ENCODE results near the gene NDEL1.
A peak's percentile ranks its signal among the peaks of the same experiment; 100 is the strongest.
"Not testable (repeated sequence)": the region's sequence is repeated elsewhere in the genome, so short reads cannot be mapped to it uniquely, and the experiment has no call there.

NDEL1 gene, protein sequence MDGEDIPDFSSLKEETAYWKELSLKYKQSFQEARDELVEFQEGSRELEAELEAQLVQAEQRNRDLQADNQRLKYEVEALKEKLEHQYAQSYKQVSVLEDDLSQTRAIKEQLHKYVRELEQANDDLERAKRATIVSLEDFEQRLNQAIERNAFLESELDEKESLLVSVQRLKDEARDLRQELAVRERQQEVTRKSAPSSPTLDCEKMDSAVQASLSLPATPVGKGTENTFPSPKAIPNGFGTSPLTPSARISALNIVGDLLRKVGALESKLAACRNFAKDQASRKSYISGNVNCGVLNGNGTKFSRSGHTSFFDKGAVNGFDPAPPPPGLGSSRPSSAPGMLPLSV

DNA sequence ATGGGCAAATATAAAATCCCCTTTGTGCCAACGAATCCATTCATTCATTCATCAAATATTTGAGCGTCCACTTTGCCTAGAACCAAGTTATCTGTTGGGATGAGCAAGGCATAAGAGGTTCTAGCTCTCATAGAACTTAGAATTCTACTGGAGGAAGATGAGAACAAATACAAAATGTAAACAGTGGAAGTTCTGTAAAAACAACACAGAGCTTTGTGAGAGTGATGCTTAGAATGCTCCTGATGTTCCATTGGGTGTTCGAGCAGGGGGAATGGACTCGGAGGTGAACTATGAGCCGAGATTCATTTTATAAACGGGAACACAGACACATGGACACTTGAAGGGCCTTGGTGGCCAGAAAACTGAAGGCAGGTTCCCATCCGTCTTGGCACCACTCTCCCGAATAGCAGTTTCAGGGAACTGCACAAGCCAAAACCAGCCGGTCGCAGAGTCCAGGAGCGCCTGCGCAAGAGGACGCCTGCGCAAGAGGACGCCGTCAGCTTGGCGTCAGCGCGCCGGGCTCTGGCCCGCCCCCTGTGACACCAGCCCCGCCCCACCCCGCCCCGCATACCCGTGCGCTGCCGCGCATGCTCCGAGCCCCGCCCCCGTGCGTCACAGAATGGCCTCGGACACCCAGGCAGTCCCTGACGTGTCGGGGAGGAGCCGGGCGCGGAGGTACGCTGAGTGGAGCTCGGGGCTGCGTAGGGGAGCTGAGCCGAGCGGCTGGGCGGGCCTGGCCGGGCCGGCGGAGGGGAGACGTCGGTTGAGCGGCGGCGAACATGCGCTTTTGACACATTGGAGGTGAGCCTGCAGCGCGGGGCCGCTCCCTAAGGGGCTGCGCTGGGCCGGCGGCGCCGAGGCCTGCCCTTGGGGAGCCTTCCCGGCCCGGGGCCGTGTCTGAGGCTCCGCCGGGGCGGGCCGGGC is at the start of gene NDEL1:
TSS of gene NDEL1 (plus strand) at position 640 of the 924 bp plus-strand sequence. CDS start 8,388 bp downstream, outside the sequence.
- peak; percentile 97 for DNase-seq (ENCODE audit: low read depth)

DNA sequence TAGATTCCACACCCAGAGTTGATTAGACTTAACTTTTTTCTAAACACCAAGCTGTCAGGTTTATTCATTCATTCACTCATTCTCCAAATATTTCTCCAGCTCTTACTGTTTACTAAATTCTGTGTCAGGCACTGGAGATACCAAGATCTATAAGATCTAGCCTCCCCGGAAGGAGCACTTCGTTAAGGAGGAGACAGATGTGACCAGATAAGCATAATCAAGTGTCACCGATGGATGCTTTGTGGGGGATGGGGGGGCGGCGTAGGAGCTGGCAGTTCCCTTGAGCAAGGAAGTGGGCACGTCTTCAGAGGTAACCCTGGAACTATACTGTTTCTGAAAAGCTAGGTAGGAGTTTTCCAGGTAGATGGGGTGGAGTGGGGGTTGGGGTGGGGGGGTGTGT is 48.8 kb upstream of the NDEL1 start:
- DNase-seq (ENCODE audit: low read depth): no peak

DNA sequence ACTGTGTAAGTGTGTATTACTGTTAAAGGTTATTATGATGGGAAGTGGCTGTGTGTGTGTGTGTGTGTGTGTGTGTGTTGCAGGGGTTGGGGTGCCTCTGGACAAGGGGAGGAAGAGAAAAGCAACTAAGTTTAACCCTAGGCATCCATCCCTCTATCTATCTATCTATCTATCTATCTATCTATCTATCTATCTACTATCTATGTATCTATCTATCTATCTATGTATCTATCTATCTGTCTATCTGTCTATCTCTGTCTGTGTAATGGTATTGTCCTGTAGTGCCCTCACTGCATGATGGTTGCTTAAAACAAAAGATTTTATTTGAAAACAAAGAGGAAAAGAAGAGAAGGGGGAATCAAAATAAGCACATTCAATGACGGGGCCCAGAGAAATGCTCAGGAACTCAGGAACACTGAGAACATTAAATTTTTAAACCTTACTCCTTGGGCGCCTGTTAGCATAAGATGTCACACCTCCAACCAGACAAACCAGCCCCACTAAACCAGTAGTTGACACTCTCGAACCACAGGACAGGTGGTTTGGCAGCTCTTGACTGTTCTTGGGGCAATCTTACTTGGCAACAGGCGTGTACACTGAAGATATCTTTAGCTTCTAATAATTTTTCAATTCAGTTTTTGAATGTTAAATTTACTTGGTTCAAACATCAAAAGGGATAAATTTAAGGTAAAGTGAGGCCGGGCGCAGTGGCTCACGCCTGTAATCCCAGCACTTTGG is 47.6 kb upstream of the NDEL1 start:
- DNase-seq (ENCODE audit: low read depth): no peak

DNA sequence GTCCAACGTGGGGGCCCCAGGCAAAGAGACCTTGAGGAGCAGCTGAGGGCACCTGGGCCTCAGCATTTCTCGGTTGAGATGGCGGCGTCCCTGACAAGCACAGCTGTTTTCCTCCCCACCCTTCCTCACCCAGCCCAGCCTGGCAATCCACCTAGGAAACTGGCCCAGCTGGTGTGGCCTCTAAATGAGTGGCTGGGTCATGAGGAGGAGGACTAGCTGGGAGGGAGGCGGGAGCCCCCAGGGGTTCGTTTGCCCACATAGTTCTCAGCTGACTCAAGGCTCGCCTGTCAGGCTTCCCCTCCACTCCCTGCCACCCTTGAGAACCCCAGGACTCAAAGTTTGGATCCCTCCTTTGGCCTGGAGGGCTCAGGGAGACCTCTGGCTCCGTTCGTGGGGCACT is 44.0 kb upstream of the NDEL1 start:
- DNase-seq (ENCODE audit: low read depth): no peak

DNA sequence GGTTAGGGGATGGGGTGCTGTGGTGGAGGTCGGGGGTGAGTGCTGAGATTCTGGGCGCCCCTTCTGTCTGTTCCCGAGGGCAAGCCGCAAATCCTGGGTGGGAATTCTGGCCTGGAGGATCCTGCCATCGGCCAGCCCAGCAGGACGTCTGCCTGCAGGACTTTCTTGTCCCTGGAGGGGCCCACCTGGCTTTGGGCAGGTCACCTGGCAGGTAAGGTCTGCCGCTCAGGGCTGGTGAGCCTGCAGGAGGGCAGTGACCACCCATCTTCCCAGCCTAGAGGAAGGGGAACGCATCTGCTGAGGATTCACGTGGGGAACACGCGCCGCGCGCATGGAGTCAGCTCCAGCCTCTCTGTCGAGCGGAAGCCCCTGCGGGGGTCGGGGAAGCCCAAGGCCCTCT is 43.4 kb upstream of the NDEL1 start:
- no peak for DNase-seq (ENCODE audit: low read depth)

DNA sequence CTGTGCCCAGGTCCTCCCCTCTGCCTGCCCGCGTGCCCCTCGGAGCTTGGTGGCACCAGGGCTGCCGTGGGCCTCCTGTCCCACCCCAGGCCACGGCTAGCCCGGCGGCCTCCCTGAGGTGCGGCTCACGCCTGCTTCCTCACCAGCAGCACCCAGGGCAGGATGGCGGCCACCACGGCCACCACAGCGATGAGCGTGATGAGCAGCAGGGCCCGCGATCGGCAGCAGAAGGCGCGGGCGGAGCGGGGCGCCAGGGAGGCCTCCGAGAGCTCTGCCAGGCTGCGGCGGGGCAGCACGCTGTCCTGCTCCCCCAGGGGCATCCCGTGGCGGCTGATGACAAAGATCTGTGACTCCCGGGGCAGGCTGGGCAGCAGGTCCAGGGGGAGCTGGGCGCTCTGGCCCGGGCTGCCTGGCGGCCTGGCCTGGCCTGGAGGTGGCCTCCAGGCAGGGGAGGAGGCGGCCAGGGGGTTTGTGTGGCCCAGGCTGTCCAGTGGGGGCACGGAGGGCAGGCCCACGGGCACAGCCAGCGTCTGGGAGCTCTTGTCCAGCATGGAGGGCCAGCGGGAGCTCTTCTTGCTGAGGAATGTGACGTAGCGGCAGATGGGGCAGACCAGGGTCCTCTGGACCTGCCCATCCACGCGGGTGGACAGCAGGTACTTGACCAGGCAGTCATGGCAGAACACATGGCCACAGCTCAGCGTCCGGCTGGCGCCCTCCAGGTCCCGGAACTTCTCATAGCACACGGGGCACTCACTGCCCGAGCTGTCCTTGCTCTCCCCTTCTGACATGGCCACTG is 42.8 kb upstream of the NDEL1 start:
- no peak for DNase-seq (ENCODE audit: low read depth)

DNA sequence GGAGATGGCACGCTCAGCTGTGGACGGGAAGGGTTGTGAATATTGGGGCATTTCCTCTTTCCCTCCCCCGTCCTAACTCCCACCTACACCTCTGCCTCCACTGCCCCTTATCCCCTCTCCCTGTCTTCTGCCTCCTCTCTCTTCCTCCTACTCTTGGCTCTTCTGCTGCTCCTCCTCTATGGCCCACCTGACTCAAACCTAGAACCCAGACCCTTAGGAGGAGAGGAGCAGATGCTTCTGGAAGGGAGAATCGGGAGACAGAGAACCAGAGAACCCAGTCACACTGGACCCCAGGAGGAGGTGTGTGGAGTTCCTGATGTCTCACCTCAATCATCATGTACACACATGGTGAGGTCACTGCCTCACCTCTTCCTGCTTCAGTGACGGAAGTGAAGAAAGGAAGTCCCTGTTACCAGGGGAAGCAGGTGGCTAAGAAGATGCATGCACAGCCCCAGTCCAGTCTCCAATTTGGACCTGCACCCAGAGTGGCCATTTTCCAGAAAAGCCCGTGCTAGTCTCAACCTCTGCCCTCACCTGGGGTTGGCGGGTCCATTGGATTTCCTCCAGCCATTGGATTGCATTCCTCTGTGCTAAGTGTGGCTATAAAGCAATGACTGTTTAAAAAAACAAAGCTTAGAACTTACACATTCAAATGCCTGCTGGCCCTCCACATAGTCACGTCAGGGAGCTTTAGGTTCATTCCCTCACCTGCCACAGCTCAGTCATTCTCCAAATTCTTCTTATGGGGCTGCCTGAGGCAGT is 42.0 kb upstream of the NDEL1 start:
- no peak for DNase-seq (ENCODE audit: low read depth)

DNA sequence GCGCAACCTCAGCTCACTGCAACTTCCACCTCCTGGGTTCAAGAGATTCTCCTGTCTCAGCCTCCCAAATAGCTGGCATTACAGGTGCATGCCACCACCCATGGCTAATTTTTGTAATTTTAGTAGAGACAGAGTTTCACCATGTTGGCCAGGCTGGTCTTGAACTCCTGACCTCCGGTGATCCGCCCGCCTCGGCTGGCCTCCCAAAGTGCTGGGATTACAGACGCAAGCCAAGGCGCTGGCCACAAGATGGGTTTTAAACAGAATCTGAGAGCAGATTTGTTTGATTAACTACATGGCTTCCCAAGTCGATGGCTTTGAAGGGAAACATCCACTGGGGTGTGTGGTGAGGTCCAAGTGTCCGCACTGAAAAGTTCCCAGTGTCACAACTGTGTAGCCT is 41.2 kb upstream of the NDEL1 start:
- DNase-seq (ENCODE audit: low read depth): not testable (repeated sequence)

DNA sequence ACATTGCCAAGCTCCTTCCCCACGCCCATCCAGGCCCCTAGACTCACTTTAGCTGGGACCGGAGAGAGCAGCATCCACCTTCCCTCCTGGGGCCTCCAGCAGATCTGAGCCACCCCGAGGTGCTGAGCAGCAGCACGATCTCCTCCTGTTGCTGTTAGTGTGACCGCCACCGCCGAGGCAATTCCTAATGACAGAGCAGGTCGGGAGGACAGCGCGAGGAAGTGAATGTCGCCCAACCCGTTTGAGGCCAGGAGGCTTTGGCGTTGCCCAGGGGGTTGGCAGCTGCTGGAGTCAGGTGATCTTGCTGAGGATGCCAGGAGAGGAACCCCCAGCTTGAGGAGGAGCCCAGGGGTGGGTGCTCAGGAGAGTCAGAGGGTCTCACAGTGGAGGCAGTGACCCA is 38.0 kb upstream of the NDEL1 start, which contains the start of gene RNF222:
TSS of gene RNF222 (minus strand) at position 192 of the 400 bp plus-strand sequence. CDS start 4,366 bp downstream, outside the sequence.
- no peak for DNase-seq (ENCODE audit: low read depth)

DNA sequence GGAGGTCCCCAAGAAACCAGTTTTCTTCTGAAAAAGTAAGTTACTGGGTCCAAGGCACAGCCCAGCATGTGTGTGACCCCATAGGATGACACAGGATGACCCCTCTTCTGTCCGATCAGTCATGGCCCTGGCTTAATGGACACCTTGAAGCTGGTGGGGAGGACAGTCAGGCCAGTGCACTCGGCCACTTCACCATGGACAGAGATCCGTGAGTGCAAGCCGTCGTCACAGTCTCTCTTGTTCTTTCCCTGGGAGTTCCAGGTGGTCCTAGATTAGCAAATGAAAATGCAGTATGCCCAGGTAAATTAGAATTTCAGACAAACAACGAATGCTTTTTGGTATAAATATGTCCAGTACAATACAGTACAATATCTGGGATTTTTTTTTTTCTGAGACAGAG is 36.7 kb upstream of the NDEL1 start:
- no peak for DNase-seq (ENCODE audit: low read depth)

DNA sequence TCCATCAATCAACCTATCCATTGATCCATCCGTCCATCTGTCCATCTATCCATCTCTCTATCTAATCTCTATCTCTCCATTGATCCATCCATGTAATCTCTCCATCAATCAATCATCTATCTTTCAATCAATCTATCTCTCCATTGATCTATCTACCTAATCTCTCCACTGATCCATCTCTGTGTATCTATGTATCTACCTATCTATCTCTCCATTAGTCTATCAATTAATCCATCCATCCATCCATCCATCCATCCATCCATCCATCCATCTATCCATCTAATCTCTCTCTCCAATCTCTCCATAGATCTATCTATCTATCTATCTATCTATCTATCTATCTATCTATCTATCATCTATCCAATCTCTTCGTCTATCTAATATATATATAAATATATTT is 34.6 kb upstream of the NDEL1 start:
- no peak for DNase-seq (ENCODE audit: low read depth)

DNA sequence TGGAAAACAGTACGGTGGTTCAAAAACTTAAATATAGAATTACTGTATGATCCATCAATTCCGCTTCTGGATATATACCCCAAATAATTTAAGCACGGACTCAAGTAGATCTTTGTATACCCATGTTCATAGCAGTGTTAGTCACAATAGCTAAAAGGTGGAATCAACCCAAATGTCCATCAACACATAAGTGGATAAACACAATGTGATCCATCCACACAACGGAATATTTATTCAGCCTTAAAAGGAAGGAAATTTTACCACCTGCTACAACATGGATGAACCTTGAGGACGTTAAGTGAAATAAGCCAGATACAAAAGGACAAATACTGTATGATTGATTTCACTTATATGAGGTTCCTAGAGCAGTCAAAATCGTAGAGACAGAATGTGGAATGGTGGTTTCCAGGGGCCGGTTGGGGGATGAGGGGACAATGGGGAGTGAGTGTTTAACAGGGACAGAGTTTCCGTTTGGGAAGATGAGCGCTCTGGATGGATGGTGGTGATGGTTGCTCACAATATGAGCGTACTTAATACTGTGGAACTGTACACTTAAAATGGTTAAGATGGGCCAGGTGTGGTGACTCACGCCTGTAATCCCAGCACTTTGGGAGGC is 32.7 kb upstream of the NDEL1 start:
- no peak for DNase-seq (ENCODE audit: low read depth)

DNA sequence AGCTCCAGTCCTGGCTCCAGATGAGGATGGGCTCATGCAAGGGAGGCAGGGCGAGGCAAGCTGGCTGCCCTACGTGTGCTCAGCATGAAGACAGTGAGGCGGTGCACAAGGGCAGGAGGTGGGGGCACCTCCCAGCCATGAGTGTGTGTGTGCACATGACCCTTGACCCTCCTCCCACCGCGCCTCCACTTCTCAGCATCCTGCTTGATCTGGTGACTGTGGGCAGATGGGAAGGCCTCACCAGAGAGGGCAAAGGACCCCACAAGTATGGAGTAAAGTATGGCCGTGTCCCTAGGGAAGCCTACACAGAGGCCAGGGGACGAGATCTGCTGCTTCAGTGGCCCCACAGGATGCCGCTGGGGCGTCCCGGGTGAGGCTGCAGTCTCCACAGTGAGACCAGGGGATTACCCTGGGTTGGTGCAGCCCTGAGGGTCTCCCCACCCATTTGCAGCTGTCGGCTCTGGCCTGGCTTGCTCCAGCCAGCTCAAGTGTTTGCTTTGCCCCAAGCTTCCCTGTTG is 30.1 kb upstream of the NDEL1 start:
- no peak for DNase-seq (ENCODE audit: low read depth)

DNA sequence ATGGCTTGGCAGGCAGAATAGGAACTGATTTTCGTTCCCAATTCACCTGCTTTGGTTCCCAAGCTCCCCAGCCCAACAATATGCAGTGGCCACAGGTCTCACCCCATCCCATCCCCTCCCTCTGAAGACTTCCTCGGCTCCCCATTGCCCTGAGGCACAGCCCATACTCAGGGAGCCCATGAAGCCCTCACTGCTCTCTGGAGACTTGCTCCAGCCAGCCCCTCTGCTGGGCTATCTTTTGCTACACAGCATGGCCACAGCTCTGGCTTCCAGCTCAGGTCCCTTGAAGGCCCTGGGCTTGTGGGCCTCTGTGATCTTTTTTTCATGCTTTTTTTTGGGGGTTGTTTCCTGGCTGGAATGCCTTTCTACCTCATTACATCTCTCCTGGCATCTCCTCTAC is 29.5 kb upstream of the NDEL1 start:
- DNase-seq (ENCODE audit: low read depth): no peak

DNA sequence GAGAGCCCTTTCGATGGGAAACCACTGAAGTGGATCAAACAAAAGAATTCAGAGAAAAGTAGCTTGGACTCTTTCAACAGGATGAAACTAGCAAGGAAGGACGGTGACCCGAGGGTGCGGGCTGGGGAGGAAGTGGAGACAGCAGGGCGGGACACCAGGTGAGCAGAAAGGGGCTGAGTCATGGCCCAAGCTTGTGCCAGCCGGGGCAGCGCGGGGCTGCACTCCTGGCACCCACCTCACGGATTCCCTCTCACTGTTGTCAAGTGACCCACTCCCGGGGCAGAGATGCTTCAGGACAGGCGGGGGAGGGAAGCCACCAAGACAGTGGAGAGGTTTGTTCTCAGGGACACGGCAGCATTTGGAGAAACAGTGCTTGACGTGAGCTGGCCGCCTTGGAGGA is 27.3 kb upstream of the NDEL1 start:
- no peak for DNase-seq (ENCODE audit: low read depth)

DNA sequence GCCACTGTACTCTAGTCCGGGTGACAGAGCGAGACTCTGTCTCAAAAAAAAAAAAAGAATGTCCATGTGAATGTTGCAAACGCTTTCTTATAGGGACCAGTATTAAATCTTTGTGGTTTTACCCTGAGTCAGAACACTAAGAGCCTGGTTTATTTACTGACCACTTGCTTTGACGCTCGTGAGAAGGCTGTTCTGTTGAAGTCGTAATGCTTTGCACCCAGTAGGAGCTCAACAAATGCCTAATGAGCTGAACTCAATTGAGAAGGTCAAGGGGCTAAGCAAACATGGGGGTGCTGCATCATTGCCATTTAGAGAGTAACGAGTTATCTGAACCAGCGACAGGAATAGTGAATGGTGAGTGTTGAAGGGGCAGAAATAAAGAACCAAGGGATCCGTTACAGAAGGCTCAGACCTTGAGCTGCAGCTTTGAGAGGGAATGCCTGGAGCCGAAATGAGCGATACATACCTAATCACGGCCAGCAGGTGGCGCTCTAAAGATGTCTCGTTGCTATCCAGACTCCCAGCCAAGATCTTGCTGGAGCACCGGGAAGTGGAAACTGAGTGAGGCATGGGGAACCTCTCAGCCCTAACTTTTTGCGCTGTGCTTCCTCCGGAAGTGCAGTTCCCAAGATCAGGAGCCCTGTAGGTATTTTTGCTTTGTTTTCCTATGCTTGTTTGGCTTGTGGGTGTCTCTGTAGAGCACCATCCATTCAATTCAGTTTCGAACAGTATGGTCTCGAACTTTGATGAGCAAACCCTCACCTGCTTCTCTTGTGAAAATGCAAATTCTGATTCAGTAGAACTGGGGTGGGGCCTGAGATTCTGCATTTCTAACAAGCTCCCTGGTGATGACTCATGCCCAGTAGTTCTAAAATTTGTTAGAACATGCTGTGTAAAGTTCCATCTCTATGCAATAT is 25.5 kb upstream of the NDEL1 start:
- DNase-seq (ENCODE audit: low read depth): peak; percentile 75

DNA sequence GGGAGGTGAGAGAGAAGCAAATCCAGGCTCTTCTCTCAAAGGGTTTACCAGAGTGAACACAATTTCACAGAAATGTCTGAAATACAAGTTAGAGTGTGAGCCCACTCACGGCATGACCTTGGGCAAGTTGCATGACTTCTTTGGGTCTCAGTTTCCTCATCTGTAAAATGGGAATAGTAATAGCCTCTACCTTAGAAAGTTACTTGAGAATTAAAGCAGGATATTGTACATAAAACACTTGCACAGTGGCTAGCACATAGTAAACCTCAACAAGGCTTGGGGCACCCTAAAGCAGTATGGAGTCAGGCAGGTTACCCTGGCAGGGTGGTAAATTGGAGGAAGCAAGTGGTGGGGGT is 24.8 kb upstream of the NDEL1 start:
- DNase-seq (ENCODE audit: low read depth): no peak

DNA sequence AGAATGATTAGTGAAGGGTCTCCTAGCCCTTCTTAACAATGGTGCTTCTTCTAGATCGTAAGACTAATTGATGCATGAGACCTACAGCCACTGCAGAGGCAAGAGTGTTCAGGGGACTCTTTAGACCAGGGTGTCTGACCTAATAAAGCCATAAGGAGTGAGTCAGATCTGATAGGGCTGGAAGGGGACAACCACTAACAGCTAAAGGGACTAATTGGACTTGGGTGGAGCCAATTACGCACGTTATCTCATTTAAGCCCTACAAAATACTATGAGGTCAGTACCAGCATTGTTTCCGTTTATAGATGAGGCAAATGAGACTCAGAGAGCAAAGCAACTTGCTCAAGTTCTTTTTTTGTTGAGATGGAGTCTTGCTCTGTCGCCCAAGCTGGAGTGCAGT is 23.6 kb upstream of the NDEL1 start:
- DNase-seq (ENCODE audit: low read depth): no peak

DNA sequence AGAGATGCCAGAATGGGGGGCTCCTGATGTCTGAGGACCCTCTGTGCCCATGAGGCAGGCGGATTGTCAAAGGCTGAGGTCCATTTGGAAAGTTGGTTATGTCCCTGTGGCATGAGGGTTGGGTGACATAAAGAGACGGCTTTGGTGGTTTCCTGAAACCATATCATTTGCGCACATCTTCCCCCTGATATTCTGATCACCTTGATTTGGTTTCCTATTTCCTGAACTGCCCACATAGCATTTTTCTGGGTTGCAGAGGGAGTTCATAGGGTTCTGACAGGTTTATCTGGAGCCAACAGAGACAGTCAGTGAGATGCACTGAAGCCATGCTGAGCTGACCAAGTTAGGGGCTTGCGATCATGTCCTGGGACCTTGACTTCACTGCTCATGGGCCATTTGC is 22.4 kb upstream of the NDEL1 start:
- no peak for DNase-seq (ENCODE audit: low read depth)
